SK-N-SH treated with all-trans-retinoic acid at 6 μM for 48 hours (cell line): ENCODE data around the gene CCDC167.

Experiments
- RARB ChIP-seq: fragments of 250-450 bp; sonication (Bioruptor Pico); IDR thresholded peaks from 2 replicates; pipeline ENCODE4 v1.8.0; 2021; ENCODE audit warnings: mild to moderate bottlenecking, moderate library complexity
- ZNF8 ChIP-seq: fragments of 450-650 bp; formaldehyde crosslinking; IDR thresholded peaks from 2 replicates; pipeline ENCODE4 v1.5.0; 2020; ENCODE audit warnings: mild to moderate bottlenecking, moderate library complexity
- TF ChIP-seq, protein P1 (sequence below): fragments of 250-450 bp; sonication (Bioruptor Pico); IDR thresholded peaks from 2 replicates; pipeline ENCODE4 v1.8.0; 2020; ENCODE audit warnings: mild to moderate bottlenecking, moderate library complexity, borderline replicate concordance

DNA sequence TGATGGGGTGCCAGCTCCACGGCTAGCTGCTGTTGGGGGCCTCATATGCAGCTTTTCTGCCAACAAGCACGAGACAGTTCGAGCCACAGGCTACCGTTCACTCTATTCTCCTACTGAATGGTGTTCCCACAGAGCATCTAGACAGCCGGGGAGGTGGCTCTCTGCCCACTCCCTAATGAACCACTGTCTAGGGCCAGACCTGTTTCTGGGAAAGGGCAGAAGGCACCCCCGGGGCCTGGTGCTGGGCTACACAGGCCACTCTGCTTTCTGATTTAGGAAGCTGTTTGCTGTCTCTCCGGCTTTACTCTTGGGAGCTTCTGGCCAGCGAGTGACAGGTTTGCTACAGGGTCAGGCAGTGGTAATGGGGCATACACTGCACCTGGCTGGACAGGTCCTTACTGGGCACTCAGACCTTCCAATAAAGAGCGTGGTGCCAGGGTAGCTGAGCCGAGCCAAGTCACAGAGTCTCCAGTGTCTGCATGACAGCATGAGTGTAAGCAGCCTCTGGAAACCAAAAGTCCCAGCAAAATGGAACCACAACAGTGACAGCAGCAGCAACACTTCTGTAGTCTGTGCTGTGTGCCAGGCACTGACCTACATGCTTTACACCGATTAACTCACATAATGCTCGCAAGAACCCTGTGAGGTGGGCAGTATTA, 8.4 kb downstream of the CCDC167 start:
- TF ChIP-seq, protein P1, sequence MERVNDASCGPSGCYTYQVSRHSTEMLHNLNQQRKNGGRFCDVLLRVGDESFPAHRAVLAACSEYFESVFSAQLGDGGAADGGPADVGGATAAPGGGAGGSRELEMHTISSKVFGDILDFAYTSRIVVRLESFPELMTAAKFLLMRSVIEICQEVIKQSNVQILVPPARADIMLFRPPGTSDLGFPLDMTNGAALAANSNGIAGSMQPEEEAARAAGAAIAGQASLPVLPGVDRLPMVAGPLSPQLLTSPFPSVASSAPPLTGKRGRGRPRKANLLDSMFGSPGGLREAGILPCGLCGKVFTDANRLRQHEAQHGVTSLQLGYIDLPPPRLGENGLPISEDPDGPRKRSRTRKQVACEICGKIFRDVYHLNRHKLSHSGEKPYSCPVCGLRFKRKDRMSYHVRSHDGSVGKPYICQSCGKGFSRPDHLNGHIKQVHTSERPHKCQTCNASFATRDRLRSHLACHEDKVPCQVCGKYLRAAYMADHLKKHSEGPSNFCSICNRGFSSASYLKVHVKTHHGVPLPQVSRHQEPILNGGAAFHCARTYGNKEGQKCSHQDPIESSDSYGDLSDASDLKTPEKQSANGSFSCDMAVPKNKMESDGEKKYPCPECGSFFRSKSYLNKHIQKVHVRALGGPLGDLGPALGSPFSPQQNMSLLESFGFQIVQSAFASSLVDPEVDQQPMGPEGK (CRISPR knock-in tag), result no peak
- TF ChIP-seq RARB (CRISPR knock-in tag) (no peak), ZNF8 (no peak)
